Transverse colon (tissue), 4 donors: ENCODE results near the gene FMO1.

Experiments
- EP300 ChIP-seq: sonication (generic); formaldehyde crosslinking; IDR thresholded peaks from one replicate; pipeline ENCODE4 v1.6.1; 2017; ENCODE audit warnings: antibody characterized with exemption, low read depth
- POLR2A ChIP-seq: fragments of 450-650 bp; IDR thresholded peaks from one replicate; pipeline ENCODE4 v1.6.1; 2016; ENCODE audit warnings: antibody characterized with exemption, mild to moderate bottlenecking, moderate library complexity
- POLR2AphosphoS5 ChIP-seq, 3 donors: sonication (generic); formaldehyde crosslinking; IDR thresholded peaks; one replicate each; pipeline ENCODE4 v1.6.1; 2016; ENCODE audit warnings: antibody characterized with exemption in 3 of 3
- TF ChIP-seq, protein P1 (sequence below), 5 experiments: fragments of 200-600 bp in 3 of 5; fragments of 450-650 bp in 2 of 5; sonication (generic) in 3 of 5; IDR thresholded peaks; 1 replicate in 2 of 5; 2 replicates in 3 of 5; pipeline ENCODE4 v1.5.1; 2016 to 2017; ENCODE audit warnings: antibody characterized with exemption in 5 of 5, inconsistent platforms in 3 of 5, mild to moderate bottlenecking in 2 of 5, moderate library complexity in 1 of 5

DNA sequence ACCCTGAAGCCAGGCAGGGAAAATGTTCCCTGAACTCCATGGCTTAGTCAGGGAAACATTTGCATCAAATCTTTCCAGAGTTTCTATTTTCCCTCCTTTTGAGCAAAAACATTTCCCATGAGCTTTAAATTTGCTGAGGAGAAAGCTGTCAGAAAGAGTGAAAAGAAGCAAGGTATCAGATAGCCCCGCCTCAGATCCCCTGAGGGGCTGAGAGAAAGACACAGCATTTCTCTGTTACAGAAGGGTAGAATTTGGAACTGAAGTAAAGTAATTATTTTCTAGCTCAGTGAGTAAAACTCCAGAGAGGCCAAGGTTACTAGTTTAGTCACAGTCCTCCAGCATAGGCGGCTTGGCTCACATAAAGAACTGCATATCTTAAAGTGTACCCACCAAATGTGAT lies 10.6 kb downstream of the FMO1 start:
- no peak for TF ChIP-seq POLR2A
- TF ChIP-seq, protein P1, sequence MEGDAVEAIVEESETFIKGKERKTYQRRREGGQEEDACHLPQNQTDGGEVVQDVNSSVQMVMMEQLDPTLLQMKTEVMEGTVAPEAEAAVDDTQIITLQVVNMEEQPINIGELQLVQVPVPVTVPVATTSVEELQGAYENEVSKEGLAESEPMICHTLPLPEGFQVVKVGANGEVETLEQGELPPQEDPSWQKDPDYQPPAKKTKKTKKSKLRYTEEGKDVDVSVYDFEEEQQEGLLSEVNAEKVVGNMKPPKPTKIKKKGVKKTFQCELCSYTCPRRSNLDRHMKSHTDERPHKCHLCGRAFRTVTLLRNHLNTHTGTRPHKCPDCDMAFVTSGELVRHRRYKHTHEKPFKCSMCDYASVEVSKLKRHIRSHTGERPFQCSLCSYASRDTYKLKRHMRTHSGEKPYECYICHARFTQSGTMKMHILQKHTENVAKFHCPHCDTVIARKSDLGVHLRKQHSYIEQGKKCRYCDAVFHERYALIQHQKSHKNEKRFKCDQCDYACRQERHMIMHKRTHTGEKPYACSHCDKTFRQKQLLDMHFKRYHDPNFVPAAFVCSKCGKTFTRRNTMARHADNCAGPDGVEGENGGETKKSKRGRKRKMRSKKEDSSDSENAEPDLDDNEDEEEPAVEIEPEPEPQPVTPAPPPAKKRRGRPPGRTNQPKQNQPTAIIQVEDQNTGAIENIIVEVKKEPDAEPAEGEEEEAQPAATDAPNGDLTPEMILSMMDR (IDR thresholded peaks at IDR 0.05), result no peak
- no peak for TF ChIP-seq POLR2AphosphoS5 (IDR thresholded peaks at IDR 0.05)
- TF ChIP-seq EP300, result no peak
